ENCODE data around the gene OGFR. TPM values are rescaled to one million over a fixed set of nuclear protein-coding genes. Genes with fewer than 3 reads are reported as not detected.

Gene OGFR
- total and polyA plus RNA-seq, 7 donors, result 11.6 to 21.6 (median 19.2) TPM

DNA sequence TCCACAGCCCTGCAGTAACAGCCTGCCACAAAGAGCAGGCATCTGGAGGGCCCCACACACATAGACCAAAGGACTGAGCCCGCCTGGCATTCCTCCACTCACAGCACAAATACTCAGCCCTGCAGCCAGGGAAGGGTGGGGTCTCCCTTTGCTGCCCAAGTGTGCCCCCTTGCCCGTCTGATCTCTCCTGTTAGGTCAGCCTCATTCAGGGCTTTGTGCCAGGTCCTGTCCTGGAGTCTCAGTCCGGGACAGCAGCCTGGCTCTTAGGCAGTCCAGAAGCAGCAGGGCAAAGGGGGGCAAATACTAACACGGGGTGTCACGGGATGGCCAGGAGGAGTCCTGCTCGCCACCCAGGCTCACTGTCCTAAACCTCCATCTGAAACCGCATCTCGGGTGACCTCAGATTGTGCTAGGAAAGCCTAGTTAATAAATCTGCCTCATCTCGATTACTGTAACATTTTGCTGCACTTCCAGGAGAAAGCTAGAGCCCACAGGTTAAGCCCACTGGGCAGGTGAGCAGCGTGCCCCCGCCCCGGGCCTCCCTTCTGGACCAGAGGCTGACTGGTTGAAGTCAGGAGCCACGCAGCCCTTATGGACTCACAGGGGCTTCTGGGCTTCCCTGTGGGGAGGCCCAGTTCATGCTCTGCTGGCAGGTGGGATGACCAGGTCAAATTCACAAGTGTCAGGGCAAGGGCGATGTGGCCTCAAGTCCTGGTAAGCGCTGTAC lies 3.2 kb upstream of the OGFR start:
- H3K36me3 ChIP-seq (ENCODE audit: insufficient read depth in 1 of 2, low read depth in 1 of 2), result peaks cover 0 to 37% of the 10 kb centered on the region in 2 donors
- DNase-seq (no peak), ATAC-seq (peak in 3 of 4 donors; percentile 8 to 48 (median 30))
- peak overlapping the region; percentile 30 for H3K27ac ChIP-seq
- TF ChIP-seq CTCF (IDR thresholded peaks at IDR 0.05), result no peak
- intact Hi-C loops (cut with DNase I), result loop anchor here in 1 of 2 donors (10.0 kb wide), 2 partner anchors 133 to 417 kb away; partner anchors contain the start of genes GID8 and RPS21
- WGBS, 3 donors, result 67 to 76% (median 76%) methylated on average over 15 of the region's 15 CpGs
- H3K4me1 ChIP-seq, result peaks cover 37% of the 10 kb centered on the region
- no peaks in the 10 kb centered on the region for H3K27me3 ChIP-seq (ENCODE audit: insufficient read depth in 3 of 3, low read length in 2 of 3)
- H3K9me3 ChIP-seq, result no peaks in the 10 kb centered on the region
- no peak overlapping the region for H3K4me3 ChIP-seq

GRCh38 chr20:62802026-62802712 lies 2.5 kb upstream of the OGFR start:
- Histone ChIP-seq H3K4me1 (peaks cover 34% of the 10 kb centered on the region), H3K4me3 (no peak overlapping the region), H3K27me3 (ENCODE audit: insufficient read depth in 3 of 3, low read length in 2 of 3) (no peaks in the 10 kb centered on the region), H3K9me3 (no peaks in the 10 kb centered on the region), H3K36me3 (ENCODE audit: insufficient read depth in 1 of 2, low read depth in 1 of 2) (peaks cover 0 to 40% of the 10 kb centered on the region in 2 donors), H3K27ac (peak overlapping the region; percentile 30)
- no peak for DNase-seq
- whole genome bisulfite sequencing, 3 donors, result 26 to 54% (median 33%) methylated on average over 22 of the region's 22 CpGs
- ATAC-seq, result peak in 3 of 4 donors; percentile 34 to 51 (median 50)
- intact Hi-C loops (cut with DNase I), result loop anchor here in 1 of 2 donors (10.0 kb wide), 2 partner anchors 133 to 417 kb away; partner anchors contain the start of genes GID8 and RPS21
- TF ChIP-seq CTCF (IDR thresholded peaks at IDR 0.05), result no peak

GRCh38 chr20:62804021-62804626 lies 511 bp upstream of the OGFR start:
- H3K9me3 ChIP-seq, result no peaks in the 10 kb centered on the region
- H3K4me1 ChIP-seq, result peaks cover 31% of the 10 kb centered on the region
- no peak for ATAC-seq
- no peak overlapping the region for H3K27ac ChIP-seq
- WGBS, 3 donors, result 30 to 39% (median 33%) methylated on average over 20 to 25 of the region's 25 CpGs
- no peak for TF ChIP-seq CTCF (IDR thresholded peaks at IDR 0.05)
- intact Hi-C loops (cut with DNase I), result loop anchor here in 1 of 2 donors (10.0 kb wide), 2 partner anchors 131 to 419 kb away; partner anchors contain the start of genes GID8 and RPS21
- H3K4me3 ChIP-seq, result peak overlapping the region; percentile 84
- DNase-seq, result no peak
- H3K27me3 ChIP-seq (ENCODE audit: insufficient read depth in 3 of 3, low read length in 2 of 3), result no peaks in the 10 kb centered on the region
- H3K36me3 ChIP-seq (ENCODE audit: insufficient read depth in 1 of 2, low read depth in 1 of 2), result peaks cover 2 to 38% of the 10 kb centered on the region in 2 donors

DNA sequence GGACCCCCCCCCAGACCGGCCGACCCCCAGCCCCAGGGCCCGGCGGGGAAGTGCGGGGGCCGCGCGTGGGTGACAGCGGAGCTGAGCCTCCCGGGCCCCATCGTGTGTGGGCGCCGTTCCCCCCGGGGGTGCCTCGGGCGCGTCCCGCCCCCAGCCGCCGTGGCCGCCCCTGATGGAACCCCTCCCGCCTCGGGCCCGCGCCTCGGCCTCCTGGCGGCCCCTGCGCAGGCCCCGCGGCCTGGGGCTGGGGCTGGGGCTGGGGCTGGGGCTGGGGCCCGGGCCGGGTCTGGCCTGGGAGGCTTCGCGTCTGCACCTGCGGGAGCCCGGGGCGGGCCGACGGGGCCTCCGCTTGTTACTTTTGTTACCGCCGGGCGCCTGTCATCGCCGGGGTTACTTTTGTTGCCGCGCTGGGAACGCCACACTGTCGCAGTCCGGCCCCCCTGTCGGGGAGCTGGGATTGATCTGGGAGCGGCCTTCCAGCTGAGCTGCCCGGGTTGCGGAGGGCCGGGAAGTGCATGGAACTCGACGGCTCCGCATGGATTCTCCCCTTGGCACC lies 598 bp downstream of the OGFR start:
- peak in 2 of 4 donors; percentile 7 to 14 for ATAC-seq
- peak overlapping the region; percentile 84 for H3K4me3 ChIP-seq

More for the DNA sequence above, 598 bp downstream of the OGFR start:
- intact Hi-C loops (cut with DNase I), result loop anchor here in 1 of 2 donors (5.0 to 10.0 kb wide), 3 partner anchors 130 to 420 kb away; partner anchors contain the start of genes GID8 and RPS21
- Histone ChIP-seq H3K27me3 (ENCODE audit: insufficient read depth in 3 of 3, low read length in 2 of 3) (no peaks in the 10 kb centered on the region), H3K4me1 (peaks cover 31% of the 10 kb centered on the region), H3K36me3 (ENCODE audit: insufficient read depth in 1 of 2, low read depth in 1 of 2) (peaks cover 2 to 38% of the 10 kb centered on the region in 2 donors), H3K9me3 (no peaks in the 10 kb centered on the region), H3K27ac (peak overlapping the region; percentile 68)
- no peak for TF ChIP-seq CTCF (IDR thresholded peaks at IDR 0.05)
- WGBS, 3 donors, result 1 to 2% (median 1%) methylated on average over 23 to 58 of the region's 58 CpGs
- DNase-seq, result no peak
